ENCODE results near the gene KMO.

KMO gene

DNA sequence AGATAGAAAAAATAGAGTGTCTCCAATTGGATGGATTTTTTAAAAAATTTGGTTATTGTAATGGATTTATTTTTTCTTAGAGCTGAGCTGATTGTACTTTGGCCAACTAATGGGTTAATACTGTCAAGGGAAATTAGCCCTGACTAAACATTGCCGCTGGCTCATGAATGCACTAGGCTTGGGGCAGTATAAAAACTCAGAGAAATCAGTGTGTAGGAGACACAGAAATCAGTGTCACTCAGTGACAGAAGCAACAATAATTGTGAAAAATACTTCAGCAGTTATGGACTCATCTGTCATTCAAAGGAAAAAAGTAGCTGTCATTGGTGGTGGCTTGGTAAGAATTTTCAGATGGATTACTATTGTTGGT, at the start of gene KMO:
Gene KMO (plus strand): TSS at position 217 of the 370 bp plus-strand sequence. CDS start 67 bp downstream, at position 284.
- DNase-seq (ENCODE audit: low spot score): no peak

DNA sequence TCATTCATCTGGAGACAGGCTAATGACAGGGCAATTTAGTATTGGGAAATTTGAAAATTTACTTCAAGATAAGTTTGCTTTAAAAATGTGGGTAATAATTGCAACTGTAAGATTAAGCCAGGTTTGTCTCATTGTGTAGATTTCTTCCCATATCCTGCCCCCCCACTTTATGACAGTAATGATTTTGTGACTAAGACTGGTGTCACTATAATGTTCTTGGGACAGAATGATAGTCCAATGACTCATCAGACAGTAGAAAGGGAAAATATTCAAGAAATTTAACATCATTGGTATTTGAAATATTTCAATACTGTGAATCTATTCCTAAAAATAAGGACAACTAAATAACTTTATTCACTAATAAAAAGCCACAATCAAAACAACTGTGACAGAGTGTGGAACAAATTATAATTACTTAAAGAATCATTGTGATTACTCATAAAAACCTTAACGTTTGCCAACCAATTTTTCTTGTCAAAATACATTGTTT, 49.4 kb upstream of the KMO start:
- DNase-seq (ENCODE audit: low spot score): no peak

DNA sequence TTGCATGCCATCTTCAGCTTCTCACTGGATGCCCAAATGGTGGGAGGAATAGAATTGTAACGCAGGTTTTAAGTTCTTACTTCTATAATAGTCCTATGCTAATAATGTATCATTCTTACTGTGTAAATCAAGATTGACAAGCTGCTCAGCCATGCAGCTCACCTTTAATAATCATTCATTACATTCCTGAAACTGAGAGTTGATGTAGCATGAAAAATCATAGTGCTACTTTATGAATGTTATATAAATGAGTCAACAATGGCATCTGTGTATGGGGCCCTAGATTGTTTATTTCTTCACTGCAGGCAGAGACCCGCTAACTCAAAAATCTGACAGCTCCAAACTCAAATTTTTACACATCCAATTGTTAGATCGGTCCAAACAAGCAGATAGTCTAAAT, 47.0 kb upstream of the KMO start:
- DNase-seq (ENCODE audit: low spot score): no peak

DNA sequence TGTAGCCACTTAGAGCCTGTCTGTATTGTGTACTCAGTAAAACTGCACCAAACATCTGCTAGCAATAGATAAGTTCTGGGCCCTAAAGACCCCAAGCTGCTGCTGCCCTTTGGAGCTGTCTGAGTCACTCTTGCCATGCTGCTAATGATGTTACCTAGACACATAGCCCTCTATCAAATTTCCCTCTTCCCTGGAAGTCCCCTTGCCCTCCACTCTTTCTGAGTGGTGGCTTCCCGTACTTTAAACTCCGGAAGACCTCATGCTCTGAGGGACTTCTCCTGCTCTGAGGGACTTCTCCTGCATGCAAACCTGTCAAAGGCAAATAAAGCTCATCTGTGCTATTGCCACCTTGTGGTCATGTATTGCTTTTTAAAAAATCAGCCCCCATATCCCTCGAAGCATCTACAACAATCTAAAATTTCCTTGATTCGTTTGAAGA, 46.6 kb upstream of the KMO start:
- DNase-seq (ENCODE audit: low spot score): no peak

DNA sequence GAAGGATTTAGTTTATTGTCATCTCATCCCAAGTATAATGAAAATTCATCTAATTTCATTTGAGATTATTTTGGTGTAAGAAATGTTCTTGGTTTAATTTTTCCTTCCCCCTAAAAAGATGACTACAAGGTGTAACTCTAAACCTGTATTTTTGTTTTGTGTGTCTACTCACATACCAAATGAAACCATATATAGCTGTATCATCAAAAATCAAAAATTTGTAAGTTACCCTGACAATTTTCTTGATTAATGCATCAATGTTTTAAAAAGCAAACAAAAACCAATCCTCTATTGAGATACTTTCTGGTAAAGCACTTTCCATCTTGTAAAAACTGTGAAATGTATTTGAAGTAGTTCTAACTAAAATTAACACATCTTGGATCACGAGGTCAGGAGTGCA, 43.4 kb upstream of the KMO start:
- no peak for DNase-seq (ENCODE audit: low spot score)

DNA sequence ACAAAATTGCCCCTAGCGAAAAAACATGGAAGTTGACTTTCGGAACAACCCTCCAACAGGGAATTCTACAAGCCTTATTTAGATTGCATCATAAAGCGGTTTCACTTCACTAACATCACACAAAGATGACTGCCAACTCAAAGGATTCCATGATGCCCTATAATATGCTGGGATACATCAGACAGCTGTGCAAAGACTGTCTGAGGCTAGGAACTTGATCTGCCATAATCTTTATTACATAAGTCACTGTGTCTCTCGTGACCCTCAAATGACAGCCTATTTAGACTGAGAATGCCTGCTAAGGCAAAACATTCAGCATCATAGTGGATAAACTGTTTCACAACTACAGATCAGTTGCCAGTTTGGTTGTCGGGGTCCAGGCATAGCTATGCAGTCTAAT, 36.4 kb upstream of the KMO start:
- DNase-seq (ENCODE audit: low spot score): no peak

DNA sequence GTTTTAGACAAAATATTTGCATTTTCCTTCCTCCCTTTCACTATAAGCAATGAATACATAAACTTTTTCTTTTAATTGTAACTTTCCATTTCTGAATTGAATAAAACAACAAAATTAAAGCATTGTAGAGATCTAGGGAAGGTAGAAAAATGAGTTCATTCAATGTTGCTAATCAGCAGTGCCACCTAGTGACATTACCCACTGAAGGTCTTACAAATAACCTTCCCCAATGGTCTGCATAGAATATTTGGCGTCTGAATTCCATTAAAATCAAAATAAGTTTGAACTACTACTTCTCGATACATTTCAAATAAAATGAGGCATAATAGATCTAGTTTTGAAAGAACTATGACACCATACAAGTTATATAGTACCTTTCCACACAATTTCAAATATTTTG, 32.3 kb upstream of the KMO start:
- peak; percentile 69 for DNase-seq (ENCODE audit: low spot score)

DNA sequence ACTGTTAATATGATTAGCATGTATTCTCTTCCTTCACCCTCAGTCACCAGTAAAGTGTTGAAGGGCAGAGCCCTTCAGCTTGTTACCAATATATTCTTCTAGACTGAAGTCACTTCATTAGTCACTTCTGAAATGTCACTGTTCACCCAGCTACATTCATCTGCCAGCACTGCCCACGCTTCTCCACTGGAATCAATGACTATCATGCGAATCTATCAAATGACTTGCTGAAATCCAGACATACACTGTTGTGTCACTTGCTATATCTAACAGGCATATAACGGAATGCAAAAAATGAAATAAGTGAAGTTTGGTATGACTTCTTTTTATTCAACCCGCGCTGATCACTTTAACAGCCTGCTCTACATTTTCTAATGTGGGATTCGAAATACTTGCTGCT, 28.7 kb upstream of the KMO start:
- peak; percentile 57 for DNase-seq (ENCODE audit: low spot score)

DNA sequence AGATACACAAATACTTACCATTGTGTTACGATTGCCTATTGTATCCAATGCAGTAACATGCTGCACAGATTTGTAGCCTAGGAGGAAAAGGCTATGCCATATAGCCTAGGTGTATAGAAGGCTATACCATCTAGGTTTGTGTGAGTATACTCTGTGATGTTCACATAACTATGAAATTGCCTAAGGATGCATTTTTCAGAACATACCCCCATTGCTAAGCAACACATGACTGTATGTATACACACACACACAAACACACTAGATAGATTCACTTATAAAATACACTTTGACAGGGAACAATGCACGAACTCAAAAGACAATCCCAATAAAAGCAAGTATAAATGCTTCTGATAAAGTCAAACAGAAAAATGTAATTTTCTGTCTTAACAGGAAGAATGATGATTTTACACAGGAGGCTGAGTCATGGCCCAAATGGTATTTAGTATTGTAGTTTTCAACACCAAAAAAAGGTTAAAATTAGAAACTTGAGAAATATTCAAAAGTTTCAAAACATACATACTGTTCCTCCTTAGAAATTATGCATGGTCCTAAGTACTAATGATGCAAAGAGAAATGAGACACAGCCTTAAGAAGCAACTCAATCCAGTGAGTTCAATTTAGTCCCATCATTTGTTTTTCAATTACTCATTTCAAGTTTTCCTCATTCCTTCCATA, 24.9 kb upstream of the KMO start:
- DNase-seq (ENCODE audit: low spot score): no peak

DNA sequence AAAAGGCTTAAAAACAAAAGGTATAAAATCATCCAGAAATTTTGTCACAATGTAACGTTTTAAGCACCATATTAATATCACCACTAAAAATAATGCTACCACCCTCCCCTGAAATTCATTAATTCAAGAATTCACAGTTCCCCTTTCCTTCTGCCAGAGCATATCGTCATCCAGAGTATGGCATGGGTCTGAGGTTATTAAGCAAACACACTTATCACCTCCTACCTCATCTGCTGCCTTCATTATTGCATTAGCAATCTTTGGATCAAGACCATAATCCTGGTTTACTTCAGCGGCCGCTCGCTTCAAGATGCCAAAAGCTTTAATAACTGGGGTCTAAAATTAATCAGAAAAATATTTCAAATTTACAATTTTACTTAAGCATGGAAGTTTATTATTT, 18.8 kb upstream of the KMO start:
- no peak for DNase-seq (ENCODE audit: low spot score)

DNA sequence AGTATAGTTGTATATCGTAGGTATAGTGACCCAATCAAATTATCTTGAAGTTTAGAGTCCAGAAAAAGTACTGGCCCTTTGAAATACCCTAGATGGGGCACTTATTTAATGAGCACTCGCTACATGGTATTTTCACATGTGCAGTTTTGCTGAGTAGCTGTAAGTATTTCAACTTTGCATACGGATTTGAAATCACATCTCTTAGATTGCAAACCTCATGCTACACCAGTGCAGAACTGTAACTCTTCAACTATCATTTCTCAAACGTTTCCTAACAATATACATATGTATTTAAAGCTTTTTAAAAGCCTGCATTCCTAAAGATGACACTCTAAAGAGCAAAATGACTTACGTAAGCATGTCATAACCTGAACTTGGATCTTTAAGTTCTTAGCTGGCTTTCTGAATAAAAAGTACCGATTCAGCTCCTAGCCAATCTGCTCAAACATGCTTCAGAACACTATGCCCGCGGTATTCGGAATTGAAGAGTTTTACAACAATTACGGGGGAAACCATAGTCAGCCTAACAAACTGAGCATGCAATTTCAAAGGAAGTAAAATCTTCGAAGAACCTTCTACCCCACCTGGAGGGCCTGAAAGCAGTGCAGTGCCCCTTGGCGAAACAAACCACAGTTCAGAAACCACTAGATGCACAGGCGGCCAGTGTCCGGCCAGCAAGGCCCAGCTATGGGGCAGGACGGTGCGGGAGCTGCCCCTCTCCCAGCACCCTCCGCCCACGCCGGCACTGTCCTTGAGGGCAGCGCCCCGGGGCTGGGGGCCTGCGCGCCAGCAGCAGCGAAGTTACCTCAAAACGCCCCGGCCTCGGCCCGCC, 13.5 kb upstream of the KMO start:
- peak; percentile 22 for DNase-seq (ENCODE audit: low spot score)

DNA sequence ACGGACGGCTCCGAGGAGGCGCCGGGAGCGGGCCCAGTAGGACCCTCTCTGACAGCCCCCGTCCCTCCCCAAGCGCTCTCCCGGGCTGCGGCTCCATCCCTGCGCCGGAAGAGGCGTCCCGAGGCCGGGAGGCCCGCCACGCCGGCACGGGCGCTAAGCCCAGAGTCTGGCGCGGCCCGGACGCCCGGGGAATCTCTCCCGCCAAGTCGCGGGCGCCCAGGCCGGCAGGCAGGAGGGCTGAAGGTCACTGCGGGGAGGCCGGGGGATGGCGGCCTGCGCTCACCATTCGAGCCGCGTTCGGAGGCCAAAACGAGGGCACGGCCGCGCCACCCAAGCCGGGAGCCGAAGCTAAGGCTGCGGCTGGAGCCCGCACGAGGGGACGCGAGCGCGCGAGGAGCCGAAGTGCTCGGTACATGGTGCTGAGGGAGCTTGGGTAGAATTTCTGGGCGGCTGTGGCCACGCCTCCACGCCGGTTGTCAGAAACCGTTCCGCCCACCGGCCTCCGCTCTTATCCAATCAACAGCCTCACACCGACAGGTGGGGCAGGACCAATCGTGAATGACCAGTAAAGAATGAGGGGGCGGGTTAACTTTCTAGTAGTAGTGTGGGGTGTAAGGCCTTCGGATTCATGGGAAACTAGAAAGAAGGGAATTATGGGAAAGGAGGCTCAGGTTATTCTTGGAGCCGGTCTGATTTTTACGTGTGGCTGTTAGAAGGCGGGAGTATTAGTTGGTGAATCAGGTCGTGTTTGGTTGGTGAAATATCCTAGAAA, 12.7 kb upstream of the KMO start, which contains the start of gene FH:
Gene FH (minus strand): TSS at position 448 of the 772 bp plus-strand sequence. CDS start 33 bp downstream, at position 415.
- DNase-seq (ENCODE audit: low spot score): peak; percentile 99

DNA sequence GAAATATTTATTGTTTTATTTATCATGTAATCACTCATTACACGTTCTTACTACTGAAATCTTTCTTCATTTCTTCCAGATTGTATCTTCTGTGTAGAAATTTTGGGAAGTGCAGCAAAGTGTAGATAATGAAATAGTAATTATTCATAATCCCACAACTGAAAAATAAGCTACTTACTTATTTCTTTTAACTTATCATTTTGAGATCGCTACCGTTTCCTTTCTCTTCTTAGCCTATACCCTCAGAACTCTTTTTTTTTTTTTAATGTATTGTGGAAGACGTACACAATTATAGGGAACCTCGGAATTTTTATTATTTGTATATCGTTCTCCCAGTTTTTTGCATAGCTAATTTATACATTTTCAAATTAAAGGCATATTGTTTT, 12.1 kb upstream of the KMO start:
- DNase-seq (ENCODE audit: low spot score): no peak

DNA sequence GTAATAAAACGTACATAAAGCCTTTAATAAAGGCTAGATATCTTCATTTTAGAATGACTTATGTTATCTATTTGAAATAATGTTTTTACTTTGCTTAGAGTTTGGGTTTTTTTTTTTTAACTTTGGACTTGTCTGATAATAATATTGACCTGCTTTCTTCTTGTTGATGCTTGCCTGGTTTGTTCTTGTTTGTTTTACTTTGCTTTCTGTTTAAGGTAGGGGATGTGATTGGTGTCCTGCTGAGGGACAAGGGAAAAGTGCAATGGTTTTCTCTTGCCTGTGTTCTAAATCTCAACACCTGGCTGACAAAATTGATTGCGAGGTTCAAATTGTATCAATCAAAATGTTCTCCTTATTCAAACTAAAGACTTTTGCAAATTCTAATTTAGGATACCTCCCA, 10.5 kb upstream of the KMO start:
- DNase-seq (ENCODE audit: low spot score): no peak

DNA sequence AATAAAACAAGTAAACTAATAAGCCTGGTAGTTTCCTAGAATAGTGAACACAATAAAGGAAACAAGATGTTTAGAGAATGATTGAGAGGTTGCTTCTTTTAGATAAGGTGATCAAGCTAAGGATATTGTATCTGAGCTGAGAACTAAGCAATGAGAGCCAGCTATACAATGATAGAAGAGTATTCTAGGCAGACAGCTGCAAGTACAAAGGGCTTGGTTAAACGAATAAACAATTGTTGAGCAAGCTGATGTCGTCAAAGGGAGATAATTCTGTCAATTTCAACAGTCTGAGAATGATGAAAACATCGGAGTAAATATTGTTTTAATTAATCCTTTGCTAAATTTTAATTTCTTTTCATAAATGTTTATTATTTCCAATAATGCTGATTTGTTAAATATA, 7.2 kb upstream of the KMO start:
- no peak for DNase-seq (ENCODE audit: low spot score)

DNA sequence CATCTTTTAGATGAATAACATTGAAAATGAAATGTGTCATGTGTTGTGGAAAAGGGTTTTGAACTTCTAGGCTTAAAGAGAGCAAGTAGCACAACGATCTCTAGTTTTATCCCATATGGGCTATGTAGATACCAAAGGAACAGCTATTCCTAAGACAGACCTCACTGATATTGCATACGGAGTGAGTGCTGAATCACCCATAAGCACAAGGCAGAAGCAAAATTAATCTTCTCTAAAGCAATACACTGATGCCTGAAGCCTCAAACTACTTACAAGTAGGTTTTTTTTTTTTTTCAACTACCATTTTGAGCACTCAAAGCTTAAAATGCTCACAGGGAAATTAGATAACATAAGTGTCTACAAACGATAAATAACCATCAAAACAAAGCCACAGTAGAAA, 5.0 kb upstream of the KMO start:
- DNase-seq (ENCODE audit: low spot score): no peak

DNA sequence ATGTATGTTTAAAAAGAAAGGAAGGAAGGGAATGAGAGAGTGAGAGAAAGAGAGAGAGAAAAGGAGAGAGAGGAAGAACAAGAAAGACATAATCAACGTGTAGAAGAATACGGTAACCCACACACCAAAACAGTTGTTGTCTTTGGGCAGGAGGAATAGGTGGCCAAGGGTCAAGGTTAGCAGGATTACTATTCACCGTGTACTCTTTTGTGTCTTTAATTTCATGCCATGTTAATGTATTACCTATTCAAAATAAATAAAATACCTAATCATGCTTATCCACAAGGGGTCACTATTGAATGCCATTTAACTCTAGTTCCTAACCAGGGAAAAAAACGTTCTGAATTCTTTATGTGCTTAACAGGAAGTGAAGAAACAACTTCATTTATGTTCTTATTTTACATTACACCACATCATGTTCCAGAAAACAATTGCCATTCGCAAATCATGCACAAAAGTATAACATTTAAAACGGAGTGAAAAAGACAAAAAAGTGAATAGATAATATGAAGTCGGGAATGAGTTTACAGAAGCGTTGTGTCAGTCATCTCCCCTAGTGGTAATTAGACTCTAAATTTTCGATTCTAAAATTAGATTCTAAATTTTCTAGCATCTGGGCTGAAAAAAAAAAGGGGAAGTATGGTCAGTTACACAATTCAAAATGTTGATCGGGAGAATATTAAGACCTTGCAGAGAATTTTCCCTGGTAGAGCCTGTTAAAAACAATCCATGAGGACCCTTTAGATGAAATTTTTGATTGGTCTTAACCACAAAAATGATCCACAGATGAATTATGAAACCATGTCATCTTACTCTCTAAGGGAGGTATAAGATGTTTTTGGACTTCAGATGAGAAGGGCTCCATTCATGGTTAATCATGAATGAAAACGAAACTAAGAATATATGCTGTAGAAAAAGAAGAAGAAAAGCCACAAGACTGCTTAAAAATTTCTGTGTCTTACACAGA, 700 bp upstream of the KMO start:
- peak; percentile 70 for DNase-seq (ENCODE audit: low spot score)

DNA sequence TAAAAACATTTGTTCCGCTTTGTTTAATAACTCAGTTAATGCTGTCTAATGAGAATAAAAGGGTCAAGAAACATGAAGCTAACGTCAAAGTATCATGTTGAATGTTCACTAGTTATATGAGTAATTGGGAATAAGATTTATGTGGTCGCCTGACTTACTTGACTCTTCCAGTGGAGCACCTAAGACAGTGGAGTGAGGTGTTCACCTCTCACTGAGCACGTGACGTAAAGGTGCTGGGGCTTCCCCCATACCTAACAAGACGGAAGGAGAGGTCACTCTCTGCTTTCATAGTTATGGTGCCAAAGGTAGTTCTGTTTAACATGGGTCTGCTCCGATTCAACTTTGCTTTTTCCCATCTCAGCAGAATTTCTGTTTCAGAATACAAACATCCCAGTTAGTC, 686 bp downstream of the KMO start:
- no peak for DNase-seq (ENCODE audit: low spot score)

DNA sequence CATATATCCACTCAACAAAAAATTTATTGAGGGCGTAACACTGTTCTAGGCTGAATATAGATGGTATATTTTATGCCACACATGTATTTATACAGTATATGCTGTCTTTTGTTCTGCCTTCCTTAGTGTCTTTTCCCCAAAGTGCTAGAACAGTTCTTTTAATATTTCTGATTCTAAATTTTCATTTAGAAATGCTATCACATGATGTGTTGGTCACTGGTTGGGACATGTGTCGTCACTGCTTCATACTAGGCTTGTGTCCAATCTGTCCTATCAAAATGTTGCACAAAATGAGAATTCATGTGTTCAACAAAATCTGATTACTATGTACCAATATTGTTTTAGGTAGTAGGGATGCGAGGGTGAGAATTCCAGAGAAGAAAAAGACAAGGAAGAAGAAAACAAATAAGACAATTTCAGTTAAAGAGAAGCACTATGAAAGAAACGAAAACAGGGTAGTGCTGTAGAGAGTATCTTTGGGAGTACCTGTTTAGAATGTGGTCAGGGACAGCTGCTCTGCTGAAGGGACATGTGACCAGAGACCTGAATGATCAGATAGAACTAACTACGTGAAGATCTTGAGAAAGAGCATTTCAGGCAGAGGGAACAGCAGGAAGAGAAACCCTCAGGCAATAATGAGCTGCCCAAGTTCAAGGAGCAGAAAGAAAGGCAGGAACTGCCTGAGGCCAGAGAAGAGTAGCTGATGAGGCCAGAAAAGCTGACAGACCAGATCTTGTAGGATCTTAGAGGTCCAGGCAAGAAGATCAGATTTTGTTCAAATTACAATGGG, 1.3 kb downstream of the KMO start:
- no peak for DNase-seq (ENCODE audit: low spot score)

DNA sequence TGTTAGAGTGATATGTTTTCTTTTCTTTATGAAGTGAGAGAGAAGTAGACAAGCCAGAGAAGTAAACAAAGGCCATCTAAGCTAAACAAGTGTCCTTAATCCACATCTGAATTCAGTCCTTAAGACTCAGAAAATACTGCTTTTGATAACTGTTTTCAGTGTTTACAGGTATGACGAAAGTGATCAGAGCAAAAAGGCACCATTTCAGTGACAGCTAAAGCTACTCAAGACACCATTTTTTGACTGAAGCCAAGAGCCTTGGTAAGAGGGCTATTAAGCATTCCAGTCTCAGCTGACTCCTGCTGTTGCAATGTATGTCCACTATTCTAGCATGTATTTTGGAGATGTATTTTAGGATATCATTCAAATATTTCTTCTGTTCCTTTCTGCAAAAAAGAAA, 4.1 kb downstream of the KMO start:
- no peak for DNase-seq (ENCODE audit: low spot score)

DNA sequence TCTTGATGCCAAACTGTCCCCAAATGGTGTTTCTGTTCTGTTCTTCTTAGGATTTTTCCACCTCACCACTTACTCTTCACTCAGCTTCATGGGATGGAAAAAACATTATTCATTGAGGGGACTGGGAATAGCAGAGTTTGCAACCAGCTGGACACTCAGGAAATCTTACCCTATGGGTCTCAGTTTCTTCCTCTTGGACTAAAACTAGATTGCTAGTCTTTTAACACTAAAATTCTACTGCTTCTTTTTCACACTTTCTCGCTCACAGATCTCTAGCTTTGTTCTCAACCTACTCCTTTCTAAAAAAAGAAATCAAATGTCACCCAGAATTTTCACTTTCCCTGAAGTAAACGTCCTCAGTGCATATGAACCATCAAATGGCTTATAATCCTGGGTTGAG, 4.8 kb downstream of the KMO start:
- no peak for DNase-seq (ENCODE audit: low spot score)

Measured in Ammon's horn (tissue), 1 donor.